ENCODE results near the gene ZNF408. TPM values are rescaled to one million over a fixed set of nuclear protein-coding genes. Genes with fewer than 3 reads are reported as not detected.

ZNF408 gene
- total and polyA plus RNA-seq, 2 of the 13 experiments (the other 11 are each of a cell fraction or from before 2014, with no cell fraction given) = 11.2 to 12.5 TPM

- TF ChIP-seq RFXAP (CRISPR knock-in tag; IDR thresholded peaks at IDR 0.05; ENCODE audit: borderline replicate concordance) = no peak
- no peak; the same call in 1 of the 2 replicates for TF ChIP-seq MEF2D (CRISPR knock-in tag; IDR thresholded peaks at IDR 0.05)
- TF ChIP-seq ZNF451 (CRISPR knock-in tag; IDR thresholded peaks at IDR 0.05) = peak; percentile 69; the same call in 1 of the 2 replicates
- no peak for TF ChIP-seq JDP2 (CRISPR knock-in tag; IDR thresholded peaks at IDR 0.05; ENCODE audit: borderline replicate concordance)
- TF ChIP-seq ZMAT3 (CRISPR knock-in tag; conservative IDR thresholded peaks at IDR 0.05) = no peak; the same call in 1 of the 2 replicates
- no peak for TF ChIP-seq KMT2B (CRISPR knock-in tag; IDR thresholded peaks at IDR 0.05)
- TF ChIP-seq, protein P1, sequence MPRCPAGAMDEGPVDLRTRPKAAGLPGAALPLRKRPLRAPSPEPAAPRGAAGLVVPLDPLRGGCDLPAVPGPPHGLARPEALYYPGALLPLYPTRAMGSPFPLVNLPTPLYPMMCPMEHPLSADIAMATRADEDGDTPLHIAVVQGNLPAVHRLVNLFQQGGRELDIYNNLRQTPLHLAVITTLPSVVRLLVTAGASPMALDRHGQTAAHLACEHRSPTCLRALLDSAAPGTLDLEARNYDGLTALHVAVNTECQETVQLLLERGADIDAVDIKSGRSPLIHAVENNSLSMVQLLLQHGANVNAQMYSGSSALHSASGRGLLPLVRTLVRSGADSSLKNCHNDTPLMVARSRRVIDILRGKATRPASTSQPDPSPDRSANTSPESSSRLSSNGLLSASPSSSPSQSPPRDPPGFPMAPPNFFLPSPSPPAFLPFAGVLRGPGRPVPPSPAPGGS (CRISPR knock-in tag; IDR thresholded peaks at IDR 0.05) = peak; percentile 54
- TF ChIP-seq GZF1 (CRISPR knock-in tag; IDR thresholded peaks at IDR 0.05) = no peak; the same call in 1 of the 2 replicates
- peak; percentile 93; the same call in 1 of the 2 replicates for TF ChIP-seq ZC3H4 (CRISPR knock-in tag; IDR thresholded peaks at IDR 0.05; ENCODE audit: borderline replicate concordance)
- no peak for TF ChIP-seq ZFP1 (CRISPR knock-in tag; IDR thresholded peaks at IDR 0.05)
- no peak; the same call in none of the 2 replicates for TF ChIP-seq MED1 (CRISPR knock-in tag; IDR thresholded peaks at IDR 0.05)
- no peak for TF ChIP-seq ZFP36L2 (CRISPR knock-in tag; IDR thresholded peaks at IDR 0.05)
- TF ChIP-seq ATAD3A (CRISPR knock-in tag; IDR thresholded peaks at IDR 0.05) = 0 out of 2 replicates have a peak, but pooled peaks have one; percentile 8
- no peak for TF ChIP-seq DNMT3B (CRISPR knock-in tag; conservative IDR thresholded peaks at IDR 0.05)
- TF ChIP-seq HNF4A (CRISPR knock-in tag; IDR thresholded peaks at IDR 0.05) = no peak
- TF ChIP-seq ZNF7 (CRISPR knock-in tag; IDR thresholded peaks at IDR 0.05) = no peak
- no peak for TF ChIP-seq CEBPB (IDR thresholded peaks at IDR 0.05; ENCODE audit: borderline replicate concordance, low read depth, low read length)
- TF ChIP-seq KDM5A (IDR thresholded peaks at IDR 0.05; ENCODE audit: borderline replicate concordance, low read length) = no peak
- no peak for TF ChIP-seq FIP1L1 (IDR thresholded peaks at IDR 0.05; ENCODE audit: borderline replicate concordance, insufficient read depth, low read depth, low read length)
- TF ChIP-seq ZHX1 (CRISPR knock-in tag; IDR thresholded peaks at IDR 0.05; ENCODE audit: low read depth) = no peak; the same call in 1 of the 2 replicates
- no peak for TF ChIP-seq GTF2F1 (IDR thresholded peaks at IDR 0.05; ENCODE audit: low read length)
- no peak for TF ChIP-seq ZNF124 (CRISPR knock-in tag; IDR thresholded peaks at IDR 0.05)
- no peak for TF ChIP-seq RFXANK (CRISPR knock-in tag; IDR thresholded peaks at IDR 0.05)
- no peak for TF ChIP-seq NFYB (CRISPR knock-in tag; IDR thresholded peaks at IDR 0.05)
- no peak for TF ChIP-seq MED13 (CRISPR knock-in tag; IDR thresholded peaks at IDR 0.05)
- no peak for TF ChIP-seq FOXC1 (CRISPR knock-in tag; IDR thresholded peaks at IDR 0.05; ENCODE audit: borderline replicate concordance)
- 0 out of 2 replicates have a peak, but pooled peaks have one; percentile 13 for TF ChIP-seq ELF4 (CRISPR knock-in tag; IDR thresholded peaks at IDR 0.05; ENCODE audit: borderline replicate concordance)
- no peak; the same call in 1 of the 2 replicates for TF ChIP-seq ZNF607 (CRISPR knock-in tag; IDR thresholded peaks at IDR 0.05; ENCODE audit: borderline replicate concordance)
- no peak for TF ChIP-seq NCOA5 (CRISPR knock-in tag; IDR thresholded peaks at IDR 0.05)
- no peak for TF ChIP-seq ZNF703 (CRISPR knock-in tag; IDR thresholded peaks at IDR 0.05; ENCODE audit: borderline replicate concordance)
Observed at GRCh38 chr11:46719543-46720218, 18.9 kb downstream of the ZNF408 start (continued).
